PFSK-1 (cell line): ENCODE data around the gene ZNF320.
"Not testable (repeated sequence)": the region's sequence is repeated elsewhere in the genome, so short reads cannot be mapped to it uniquely, and the experiment has no call there.

ENCODE experiments used
- FOXP2 ChIP-seq: optimal IDR thresholded peaks from 2 replicates; pipeline ENCODE3; 2011; ENCODE audit warnings: borderline replicate concordance, control low read depth, inconsistent platforms; ENCODE audit not compliant: insufficient read depth; ENCODE audit errors: extremely low read length, extremely low read depth
- POLR2AphosphoS5 ChIP-seq: IDR thresholded peaks from 2 replicates; pipeline ENCODE4 v1.6.1; 2012; ENCODE audit warnings: low read depth, mild to moderate bottlenecking, control low read depth, low read length, moderate library complexity
- SIN3A ChIP-seq: IDR thresholded peaks from 2 replicates; pipeline ENCODE4 v1.6.1; 2012; ENCODE audit warnings: mild to moderate bottlenecking, low read length, moderate library complexity, borderline replicate concordance; ENCODE audit not compliant: insufficient read depth

The ZNF320 gene

GRCh38 chr19:52857378-52858191, 39.9 kb downstream of the ZNF320 start, which contains the start of gene ZNF468:
TSS of gene ZNF468 (minus strand) at chr19:52857619. CDS start at chr19:52854272, 3,347 bp downstream.
- TF ChIP-seq POLR2AphosphoS5, SIN3A, FOXP2: not testable (repeated sequence)
